GM19463 (cell line): ENCODE results near the gene MIEN1.
A peak's percentile ranks its signal among the peaks of the same experiment; 100 is the strongest.
"Not testable (repeated sequence)": the region's sequence is repeated elsewhere in the genome, so short reads cannot be mapped to it uniquely, and the experiment has no call there.

Experiments
- ATAC-seq: cut with Tn5 transposase; IDR thresholded peaks from one replicate; pipeline ENCODE4 v1.9.1; 2021; ENCODE audit warnings: mild to moderate bottlenecking, moderate library complexity; ENCODE audit not compliant: unreplicated experiment

The MIEN1 gene

GRCh38 chr17:39756380-39757079 lies 26.2 kb upstream of the MIEN1 start:
- ATAC-seq, result no peak

DNA sequence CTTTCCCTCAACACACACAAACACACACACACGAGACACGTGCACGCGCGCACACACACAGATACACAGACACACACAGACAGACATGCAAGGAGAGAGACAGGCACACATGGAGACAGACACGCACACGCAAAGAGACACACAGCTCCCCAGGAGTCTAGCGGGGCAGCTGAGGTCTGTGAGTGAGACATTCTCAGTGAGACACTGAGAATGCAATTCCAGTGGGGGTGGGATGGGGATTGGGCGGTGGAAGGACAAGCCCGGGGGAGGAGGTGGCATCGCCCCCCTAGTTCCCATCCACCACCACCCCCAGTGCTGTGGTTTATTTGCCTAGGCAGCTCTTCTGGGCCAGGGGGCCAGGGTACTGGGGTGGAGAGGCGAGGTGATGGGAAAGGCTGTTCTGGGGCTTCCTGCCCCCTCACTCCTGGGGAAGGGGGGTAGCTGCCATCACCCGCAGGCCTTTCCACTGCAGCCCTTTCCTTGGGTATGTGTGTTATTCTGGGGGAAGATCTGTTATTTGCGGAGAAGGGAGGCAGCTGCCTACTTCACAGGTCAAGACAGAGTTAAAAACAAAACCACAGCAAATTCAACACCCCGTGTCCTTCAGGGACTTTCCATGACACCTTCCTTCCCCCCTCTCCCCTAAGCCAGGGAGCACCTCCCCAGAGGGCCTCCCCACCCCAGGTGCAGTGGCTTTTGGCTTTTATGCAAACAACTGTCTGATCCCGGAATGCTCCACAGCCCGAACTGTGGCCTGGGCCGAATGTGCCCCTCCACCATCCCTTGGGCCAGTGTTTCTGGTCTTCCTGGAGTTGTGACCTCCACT lies 25.4 kb upstream of the MIEN1 start:
- no peak for ATAC-seq

GRCh38 chr17:39754958-39755553 lies 24.7 kb upstream of the MIEN1 start:
- ATAC-seq, result no peak

DNA sequence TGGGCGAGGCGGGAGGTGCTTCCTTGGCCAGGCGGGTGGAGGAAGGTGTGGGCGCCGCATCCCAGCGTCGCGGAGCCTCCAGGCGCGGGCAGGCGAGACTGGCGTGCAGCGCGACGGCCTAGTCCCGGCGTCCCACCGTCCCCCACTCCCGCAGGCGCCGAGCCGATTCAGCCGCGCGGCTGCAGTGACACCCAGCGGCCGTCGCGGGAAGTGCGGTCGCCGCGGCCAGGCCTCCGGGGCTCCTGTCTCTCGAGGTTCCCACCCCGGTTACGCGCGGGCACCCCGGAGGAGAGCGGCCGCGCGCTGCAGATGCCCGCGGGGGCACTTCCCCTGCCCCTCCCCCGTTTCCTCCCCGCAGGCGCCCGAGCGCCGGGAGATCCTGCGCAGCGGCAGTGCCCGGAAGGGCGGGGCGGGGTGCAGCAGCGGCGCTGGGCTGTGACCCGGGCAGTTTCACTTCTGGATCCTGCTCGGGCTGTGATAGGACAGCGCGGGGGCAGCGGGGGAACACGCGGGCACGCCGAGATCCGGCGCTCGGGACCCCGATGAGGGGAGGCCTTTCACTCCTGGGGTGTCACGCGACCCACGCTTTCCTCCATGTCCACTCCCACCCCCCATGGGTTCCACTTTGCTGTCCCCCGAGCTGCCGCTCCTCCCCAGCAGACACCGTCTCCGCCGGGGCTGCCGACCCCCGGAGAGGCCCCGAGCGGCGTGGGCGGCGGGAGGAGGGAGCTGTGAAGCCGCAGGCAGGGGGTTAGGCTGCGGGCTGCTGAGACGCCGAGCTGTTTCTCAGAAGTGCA lies 24.0 kb upstream of the MIEN1 start:
- peak; percentile 62 for ATAC-seq

DNA sequence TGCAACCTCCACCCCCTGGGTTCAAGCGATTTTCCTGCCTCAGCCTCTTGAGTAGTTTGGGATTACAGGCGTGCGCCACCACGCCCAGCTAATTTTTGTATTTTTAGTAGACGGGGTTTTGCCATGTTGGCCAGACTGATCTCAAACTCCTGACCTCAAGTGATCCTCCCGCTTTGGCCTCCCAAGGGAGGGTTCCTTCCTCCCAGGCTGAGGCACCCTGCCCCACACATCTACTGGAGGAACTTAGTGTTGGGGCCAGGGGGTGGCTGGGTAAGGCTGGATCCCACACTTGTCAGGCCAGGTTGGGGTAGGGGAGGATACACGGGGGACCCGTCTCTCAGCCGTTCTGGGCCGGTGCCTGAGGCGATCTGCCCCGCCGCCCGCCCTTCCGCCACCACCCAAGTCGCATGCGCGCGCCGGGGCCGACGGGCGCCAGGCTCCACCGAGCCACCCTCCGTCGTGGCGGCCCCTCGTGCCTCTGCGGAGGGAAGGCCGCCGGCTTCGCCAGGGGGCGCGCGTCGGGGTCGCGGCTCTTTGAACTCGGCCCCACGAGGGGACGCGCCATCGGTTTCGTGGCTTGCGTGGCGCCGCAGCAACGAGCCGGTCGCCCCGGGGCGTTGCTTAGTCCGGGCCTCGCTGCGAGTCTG lies 23.3 kb upstream of the MIEN1 start:
- peak; percentile 14 for ATAC-seq

DNA sequence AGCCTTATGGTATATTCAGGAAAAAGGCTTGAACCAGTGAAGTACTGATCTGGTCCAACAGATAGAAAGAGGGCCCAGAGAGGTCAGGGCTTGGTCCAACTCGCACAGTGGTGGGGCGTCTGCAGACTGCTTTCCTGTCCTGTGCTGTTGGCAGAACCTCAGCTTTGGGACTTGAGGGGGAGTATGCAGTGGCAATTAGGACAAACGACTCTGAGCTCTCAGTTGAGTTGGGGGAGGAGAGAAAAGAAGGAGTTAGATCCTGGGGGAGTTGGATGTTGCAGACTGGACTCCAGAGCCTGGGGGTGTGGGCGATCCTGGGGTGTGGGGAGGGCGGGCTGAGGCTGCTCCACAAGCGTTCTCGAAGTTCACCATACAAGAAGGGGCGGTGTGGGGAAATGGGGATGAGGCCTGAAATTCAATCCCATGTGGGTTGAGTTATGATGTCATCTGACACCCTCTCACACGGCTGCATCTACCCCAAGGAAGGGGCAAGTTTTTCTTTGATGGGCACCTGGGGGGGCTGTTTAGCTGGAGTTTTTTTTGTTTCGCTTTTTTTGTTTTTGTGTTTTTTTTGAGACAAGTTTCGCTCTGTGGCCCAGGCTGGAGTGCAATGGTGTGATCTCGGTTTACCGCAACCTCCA lies 22.0 kb upstream of the MIEN1 start:
- no peak for ATAC-seq

- ATAC-seq, result no peak
These were observed 21.3 kb upstream of the MIEN1 start for GRCh38 chr17:39751637-39752036.

GRCh38 chr17:39751016-39751543 lies 20.7 kb upstream of the MIEN1 start:
- ATAC-seq, result no peak

- no peak for ATAC-seq
These were observed 20.0 kb upstream of the MIEN1 start for GRCh38 chr17:39750131-39751015.

- not testable (repeated sequence) for ATAC-seq
These were observed 18.2 kb upstream of the MIEN1 start for GRCh38 chr17:39748444-39749034.

DNA sequence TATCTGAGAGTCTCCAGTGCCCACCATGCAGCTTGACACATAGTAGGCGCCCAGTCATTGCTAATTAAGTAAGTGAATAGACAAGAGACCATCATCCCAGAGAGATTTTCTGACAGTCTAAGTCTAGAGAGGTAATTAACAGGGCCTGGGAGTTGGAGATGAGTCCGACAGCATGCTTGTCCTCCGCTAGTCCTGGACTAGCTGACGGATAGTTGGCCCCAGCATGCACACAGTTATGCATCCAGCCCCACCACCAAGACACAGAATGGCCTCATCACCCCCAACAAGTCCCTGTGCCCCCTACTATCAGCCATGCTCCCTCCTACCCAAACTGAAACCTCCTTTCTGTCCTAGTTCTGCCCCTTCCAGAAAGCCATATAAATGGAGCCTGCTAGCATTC lies 17.4 kb upstream of the MIEN1 start:
- no peak for ATAC-seq

GRCh38 chr17:39746145-39746461 lies 15.8 kb upstream of the MIEN1 start:
- ATAC-seq, result no peak

DNA sequence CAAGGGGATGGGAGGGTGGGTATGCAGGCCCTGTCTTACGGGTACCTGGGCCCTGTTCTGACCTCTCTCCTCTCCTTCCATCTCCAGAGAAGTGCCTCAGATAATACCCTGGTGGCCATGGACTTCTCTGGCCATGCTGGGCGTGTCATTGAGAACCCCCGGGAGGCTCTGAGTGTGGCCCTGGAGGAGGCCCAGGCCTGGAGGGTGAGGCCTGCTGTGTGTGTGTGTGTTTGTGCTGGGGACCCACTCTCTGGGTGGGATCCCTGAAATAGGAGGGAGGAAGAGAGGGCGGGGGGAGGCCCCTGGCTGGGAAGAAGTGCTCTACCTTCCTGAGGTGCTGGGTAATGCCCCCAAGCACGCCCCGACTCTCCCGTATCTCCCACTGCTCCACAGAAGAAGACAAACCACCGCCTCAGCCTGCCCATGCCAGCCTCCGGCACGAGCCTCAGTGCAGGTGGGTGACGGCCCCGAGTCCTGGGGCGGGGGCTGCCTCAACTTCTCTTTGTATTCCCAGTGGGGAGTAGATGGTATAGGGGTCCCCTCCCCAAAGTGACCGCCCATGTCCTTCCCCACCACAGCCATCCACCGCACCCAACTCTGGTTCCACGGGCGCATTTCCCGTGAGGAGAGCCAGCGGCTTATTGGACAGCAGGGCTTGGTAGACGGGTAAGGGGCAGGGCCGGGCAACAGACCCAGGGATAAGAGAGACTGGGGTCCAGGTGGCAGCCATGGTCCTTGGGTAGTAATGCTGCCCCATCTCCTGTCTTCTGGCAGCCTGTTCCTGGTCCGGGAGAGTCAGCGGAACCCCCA lies 15.2 kb upstream of the MIEN1 start:
- no peak for ATAC-seq

- no peak for ATAC-seq
These were observed 14.5 kb upstream of the MIEN1 start for GRCh38 chr17:39744836-39745215.

- no peak for ATAC-seq
These were observed 13.9 kb upstream of the MIEN1 start for GRCh38 chr17:39744075-39744835.

DNA sequence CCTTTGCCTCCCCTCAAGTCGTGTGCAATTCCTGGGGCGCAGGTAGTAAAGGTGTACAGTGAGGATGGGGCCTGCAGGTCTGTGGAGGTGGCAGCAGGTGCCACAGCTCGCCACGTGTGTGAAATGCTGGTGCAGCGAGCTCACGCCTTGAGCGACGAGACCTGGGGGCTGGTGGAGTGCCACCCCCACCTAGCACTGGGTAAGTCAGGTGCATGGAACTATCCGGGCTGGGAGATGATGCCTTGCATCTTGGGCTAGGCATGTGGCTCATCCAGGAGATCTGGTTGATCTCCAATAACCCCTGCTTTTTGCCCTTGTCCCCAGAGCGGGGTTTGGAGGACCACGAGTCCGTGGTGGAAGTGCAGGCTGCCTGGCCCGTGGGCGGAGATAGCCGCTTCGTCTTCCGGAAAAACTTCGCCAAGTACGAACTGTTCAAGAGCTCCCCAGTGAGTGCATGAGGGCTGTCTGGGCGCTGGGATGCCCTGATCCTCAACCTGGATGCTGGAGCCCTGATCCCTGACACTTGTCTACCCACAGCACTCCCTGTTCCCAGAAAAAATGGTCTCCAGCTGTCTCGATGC lies 12.6 kb upstream of the MIEN1 start:
- no peak for ATAC-seq
